ENCODE measurements around the gene SMCO3.
A peak's percentile ranks its signal among the peaks of the same experiment; 100 is the strongest.

Gene SMCO3

GRCh38 chr12:14827043-14827442 lies 13.1 kb upstream of the SMCO3 start:
- DNase-seq (ENCODE audit: low read depth) = no peak

- no peak for DNase-seq (ENCODE audit: low read depth)
These were observed 12.5 kb upstream of the SMCO3 start for GRCh38 chr12:14826491-14826890.

GRCh38 chr12:14825256-14825655 lies 11.3 kb upstream of the SMCO3 start:
- DNase-seq (ENCODE audit: low read depth) = no peak

- no peak for DNase-seq (ENCODE audit: low read depth)
These were observed 10.1 kb upstream of the SMCO3 start for GRCh38 chr12:14824012-14824634.

- DNase-seq (ENCODE audit: low read depth) = no peak
These were observed 2.5 kb downstream of the SMCO3 start for GRCh38 chr12:14811486-14811885.

GRCh38 chr12:14810953-14811483 lies 3.0 kb downstream of the SMCO3 start:
- DNase-seq (ENCODE audit: low read depth) = no peak

GRCh38 chr12:14810167-14810952 lies 3.6 kb downstream of the SMCO3 start:
- DNase-seq (ENCODE audit: low read depth) = no peak

GRCh38 chr12:14803830-14804160 lies 10.2 kb downstream of the SMCO3 start:
- no peak for DNase-seq (ENCODE audit: low read depth)

- peak; percentile 97 for DNase-seq (ENCODE audit: low read depth)
These were observed 10.8 kb downstream of the SMCO3 start, which contains the start of the genes C12orf60 and WBP11 for GRCh38 chr12:14803011-14803829. Gene C12orf60, plus strand, starts transcription at chr12:14803670. Its CDS starts 19,266 bp downstream, at chr12:14822936. Gene WBP11, minus strand, starts transcription at chr12:14803478. Its CDS starts 2,095 bp downstream, at chr12:14801383.

- no peak for DNase-seq (ENCODE audit: low read depth)
These were observed 11.3 kb downstream of the SMCO3 start for GRCh38 chr12:14802721-14803010.

- no peak for DNase-seq (ENCODE audit: low read depth)
These were observed 11.7 kb downstream of the SMCO3 start for GRCh38 chr12:14802247-14802646.

- DNase-seq (ENCODE audit: low read depth) = no peak
These were observed 18.9 kb downstream of the SMCO3 start for GRCh38 chr12:14795028-14795448.

- DNase-seq (ENCODE audit: low read depth) = no peak
These were observed 28.4 kb downstream of the SMCO3 start for GRCh38 chr12:14785568-14785967.

GRCh38 chr12:14784471-14784870 lies 29.5 kb downstream of the SMCO3 start:
- no peak for DNase-seq (ENCODE audit: low read depth)

GRCh38 chr12:14782756-14783155 lies 31.2 kb downstream of the SMCO3 start:
- DNase-seq (ENCODE audit: low read depth) = no peak

- DNase-seq (ENCODE audit: low read depth) = no peak
These were observed 32.4 kb downstream of the SMCO3 start for GRCh38 chr12:14781563-14781962.

GRCh38 chr12:14780859-14781258 lies 33.1 kb downstream of the SMCO3 start:
- DNase-seq (ENCODE audit: low read depth) = no peak

GRCh38 chr12:14779834-14780233 lies 34.1 kb downstream of the SMCO3 start:
- DNase-seq (ENCODE audit: low read depth) = no peak

- no peak for DNase-seq (ENCODE audit: low read depth)
These were observed 36.7 kb downstream of the SMCO3 start for GRCh38 chr12:14777271-14777670.

- DNase-seq (ENCODE audit: low read depth) = no peak
These were observed 37.6 kb downstream of the SMCO3 start for GRCh38 chr12:14776236-14776961.

GRCh38 chr12:14775636-14775980 lies 38.4 kb downstream of the SMCO3 start:
- DNase-seq (ENCODE audit: low read depth) = no peak
